Stomach (tissue), 9 donors: ENCODE measurements around the gene ARID1B. TPM values are rescaled to one million over a fixed set of nuclear protein-coding genes. Genes with fewer than 3 reads are reported as not detected.
A peak's percentile ranks its signal among the peaks of the same experiment; 100 is the strongest.

Source experiments
- DNase-seq, 2 donors: peaks; one replicate each; pipeline versions ENCODE4 v3.0.0 to v3.0.0-alpha.2; 2013 to 2019
- H3K27ac ChIP-seq, 5 donors: fragments of 200-600 bp in 4 of 5; sonication (generic) in 4 of 5; one replicate each; pipeline ENCODE4 v1.5.1; 2013 to 2019; ENCODE audit warnings: mild to moderate bottlenecking in 1 of 5, moderate library complexity in 1 of 5
- H3K27me3 ChIP-seq, 3 donors: fragments of 200-600 bp; sonication (generic); one replicate each; pipeline ENCODE4 v1.5.1; 2017 to 2019; ENCODE audit warnings: mixed run types in 1 of 3
- H3K36me3 ChIP-seq, 4 donors: fragments of 200-600 bp; sonication (generic); 1 replicate in 3 of 4; 2 replicates in 1 of 4; pipeline ENCODE4 v1.5.1; 2016 to 2019
- H3K4me1 ChIP-seq, 4 donors: fragments of 200-600 bp; sonication (generic); one replicate each; pipeline ENCODE4 v1.5.1; 2016 to 2019
- H3K4me3 ChIP-seq, 4 donors: fragments of 200-600 bp; sonication (generic) in 3 of 4; one replicate each; pipeline ENCODE4 v1.5.1; 2016 to 2019; ENCODE audit warnings: mild to moderate bottlenecking in 1 of 4
- H3K9me3 ChIP-seq, 4 donors: fragments of 200-600 bp; sonication (generic); one replicate each; pipeline ENCODE4 v1.5.1; 2016 to 2019
- EP300 ChIP-seq: sonication (generic); formaldehyde crosslinking; IDR thresholded peaks from one replicate; pipeline ENCODE4 v1.6.1; 2017; ENCODE audit warnings: antibody characterized with exemption
- POLR2A ChIP-seq, 4 donors: fragments of 450-650 bp; IDR thresholded peaks; one replicate each; pipeline ENCODE4 v1.6.1; 2016; ENCODE audit warnings: antibody characterized with exemption in 4 of 4, control low read depth in 2 of 4, mild to moderate bottlenecking in 1 of 4, moderate library complexity in 1 of 4
- POLR2AphosphoS5 ChIP-seq, 3 donors: sonication (generic); formaldehyde crosslinking; IDR thresholded peaks; one replicate each; pipeline ENCODE4 v1.6.1; 2016; ENCODE audit warnings: antibody characterized with exemption in 3 of 3
- whole genome bisulfite sequencing, 5 donors: extraction: QIAGEN DNeasy Blood & Tissue Kit in 3 of 5; methylation state at CpG; one replicate each; pipeline versions ENCODE4 v1.1.5 to v1.1.7; 2013 to 2018; 5-methylcytosine and 5-hydroxymethylcytosine counted together
- intact Hi-C: fragments of 100-400 bp; cut with DNase I; formaldehyde crosslinking; loops from one replicate; pipeline ENCODE4 v1.15.1; 2023; ENCODE audit warnings: low total_unique reads
- polyA plus RNA-seq, 3 donors: library from polyadenylated mRNA; stranded (reverse); fragments of 200-250 nt; gene quantifications; one replicate each; pipeline ENCODE4 v1.2.3, GENCODE V29; 2013
- total RNA-seq, 5 donors: library from RNA; depleted of rRNA; stranded (reverse); fragments of >200 nt; gene quantifications; one replicate each; pipeline versions ENCODE4 v1.1.0 to v1.2.3, GENCODE V29; 2014 to 2016
- TF ChIP-seq, protein P1 (sequence below), 7 experiments: fragments of 450-650 bp in 4 of 7; fragments of 200-600 bp in 3 of 7; sonication (generic) in 3 of 7; IDR thresholded peaks; one replicate each; pipeline ENCODE4 v1.5.1; 2016 to 2019; ENCODE audit warnings: antibody characterized with exemption in 7 of 7, control low read depth in 2 of 7, mild to moderate bottlenecking in 1 of 7
- donor health status: healthy with polysubstance abuse.
- donor health status: Bipolar disorder and iron deficiency.
- donor health status: healthy.

ARID1B gene
- total and polyA plus RNA-seq, 8 donors, result 8.8 to 183 (median 48.3) TPM

DNA sequence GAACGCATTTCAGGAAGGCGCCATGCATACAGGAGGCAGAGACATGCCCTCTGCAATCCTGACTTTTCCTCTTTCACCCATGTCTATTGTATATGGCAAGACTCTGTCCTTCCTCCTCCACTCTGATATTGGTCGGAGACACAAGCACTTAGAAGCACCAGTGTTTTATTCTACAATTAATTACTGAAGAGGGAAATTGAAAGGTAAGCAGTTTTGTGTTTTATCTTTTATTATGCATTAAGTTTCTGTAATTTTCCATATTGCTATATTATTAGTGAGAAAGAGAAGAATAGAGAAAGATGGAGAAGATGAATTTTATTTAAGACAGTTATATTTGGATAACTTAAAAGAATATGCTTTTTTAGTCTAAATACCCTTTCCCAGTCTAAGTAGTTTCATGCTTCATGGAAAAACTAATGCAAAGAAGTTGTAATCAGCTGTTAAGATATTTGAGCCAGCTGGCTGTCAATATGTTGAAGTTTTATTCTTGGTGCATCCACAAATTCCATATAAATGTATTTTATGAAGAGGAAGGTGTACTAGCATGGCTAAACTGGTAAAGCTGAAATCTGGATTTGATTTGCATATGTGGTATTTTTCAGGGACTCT is 13.6 kb downstream of the ARID1B start:
- peaks cover 37 to 100% (median 71%) of the 10 kb centered on the region in 4 donors for H3K4me1 ChIP-seq
- no peak overlapping the region for H3K4me3 ChIP-seq
- H3K9me3 ChIP-seq, result no peaks in the 10 kb centered on the region
- 88 to 93% (median 89%) methylated on average over 3 of the region's 3 CpGs for WGBS, 5 donors
- H3K36me3 ChIP-seq, result no peaks in the 10 kb centered on the region
- no peak overlapping the region for H3K27ac ChIP-seq
- DNase-seq, result no peak
- TF ChIP-seq POLR2AphosphoS5 (IDR thresholded peaks at IDR 0.05), result no peak
- no peak for TF ChIP-seq EP300
- TF ChIP-seq, protein P1, sequence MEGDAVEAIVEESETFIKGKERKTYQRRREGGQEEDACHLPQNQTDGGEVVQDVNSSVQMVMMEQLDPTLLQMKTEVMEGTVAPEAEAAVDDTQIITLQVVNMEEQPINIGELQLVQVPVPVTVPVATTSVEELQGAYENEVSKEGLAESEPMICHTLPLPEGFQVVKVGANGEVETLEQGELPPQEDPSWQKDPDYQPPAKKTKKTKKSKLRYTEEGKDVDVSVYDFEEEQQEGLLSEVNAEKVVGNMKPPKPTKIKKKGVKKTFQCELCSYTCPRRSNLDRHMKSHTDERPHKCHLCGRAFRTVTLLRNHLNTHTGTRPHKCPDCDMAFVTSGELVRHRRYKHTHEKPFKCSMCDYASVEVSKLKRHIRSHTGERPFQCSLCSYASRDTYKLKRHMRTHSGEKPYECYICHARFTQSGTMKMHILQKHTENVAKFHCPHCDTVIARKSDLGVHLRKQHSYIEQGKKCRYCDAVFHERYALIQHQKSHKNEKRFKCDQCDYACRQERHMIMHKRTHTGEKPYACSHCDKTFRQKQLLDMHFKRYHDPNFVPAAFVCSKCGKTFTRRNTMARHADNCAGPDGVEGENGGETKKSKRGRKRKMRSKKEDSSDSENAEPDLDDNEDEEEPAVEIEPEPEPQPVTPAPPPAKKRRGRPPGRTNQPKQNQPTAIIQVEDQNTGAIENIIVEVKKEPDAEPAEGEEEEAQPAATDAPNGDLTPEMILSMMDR (IDR thresholded peaks at IDR 0.05), result no peak
- TF ChIP-seq POLR2A (IDR thresholded peaks at IDR 0.05), result no peak
- H3K27me3 ChIP-seq, result no peaks in the 10 kb centered on the region
- intact Hi-C loops, result no loop called here

DNA sequence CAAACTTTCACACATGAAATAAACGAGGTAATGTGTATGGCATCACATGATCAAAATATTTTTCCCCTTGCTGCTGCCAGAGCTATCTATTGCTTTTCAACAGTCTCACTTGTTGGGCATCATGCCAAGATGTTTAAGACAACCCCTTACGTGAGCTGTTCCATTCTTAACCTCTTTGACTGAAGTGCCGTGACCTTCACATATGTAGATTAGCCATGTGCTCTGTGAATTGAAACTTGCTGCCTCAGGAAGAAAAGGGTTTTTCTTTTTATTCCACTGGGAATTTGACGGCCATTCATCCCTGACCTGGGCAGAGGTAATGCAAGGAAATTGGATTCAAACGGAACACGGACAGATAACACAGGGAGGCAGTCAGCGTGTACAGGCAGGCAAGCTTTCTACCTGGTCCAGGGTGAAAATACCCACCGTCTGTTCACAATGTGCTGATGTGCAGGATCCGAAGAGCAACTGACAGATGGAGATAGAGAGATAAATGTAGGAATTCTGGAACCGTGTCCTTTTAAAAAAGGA is 14.2 kb downstream of the ARID1B start:
- peak in 1 of 3 donors; percentile 29 for TF ChIP-seq POLR2AphosphoS5 (IDR thresholded peaks at IDR 0.05)
- TF ChIP-seq, protein P1 (IDR thresholded peaks at IDR 0.05), result no peak
- Histone ChIP-seq H3K4me1 (peaks cover 43 to 100% (median 74%) of the 10 kb centered on the region in 4 donors), H3K9me3 (no peaks in the 10 kb centered on the region), H3K36me3 (no peaks in the 10 kb centered on the region), H3K27me3 (no peaks in the 10 kb centered on the region), H3K27ac (no peak overlapping the region), H3K4me3 (no peak overlapping the region)
- peak in 1 of 2 donors; percentile 82 for DNase-seq
- 22 to 41% (median 24%) methylated on average over 10 of the region's 10 CpGs for WGBS, 5 donors
- intact Hi-C loops, result no loop called here

DNA sequence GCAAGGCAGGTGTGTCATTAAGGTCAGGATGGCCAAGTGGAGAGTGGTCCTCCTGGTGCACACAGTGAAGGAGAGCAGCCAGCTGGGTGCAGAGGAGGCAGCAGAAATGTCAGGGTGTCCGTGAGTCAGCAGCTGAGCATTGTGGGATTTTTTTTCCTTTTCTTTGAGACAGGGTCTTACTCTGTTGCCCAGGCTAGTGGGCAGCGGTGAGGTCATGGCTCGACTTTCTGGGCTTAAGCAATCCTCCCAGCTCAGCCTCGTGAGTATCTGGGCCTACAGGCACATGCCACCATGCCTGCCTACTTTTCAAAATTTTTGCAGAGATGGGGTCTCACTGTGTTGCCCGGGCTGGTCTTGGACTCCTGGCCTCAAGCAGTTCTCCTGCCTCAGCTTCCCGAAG is 16.0 kb downstream of the ARID1B start:
- Histone ChIP-seq H3K4me3 (no peak overlapping the region), H3K9me3 (no peaks in the 10 kb centered on the region), H3K27me3 (no peaks in the 10 kb centered on the region), H3K27ac (no peak overlapping the region), H3K36me3 (no peaks in the 10 kb centered on the region), H3K4me1 (peaks cover 44 to 100% (median 75%) of the 10 kb centered on the region in 4 donors)
- TF ChIP-seq, protein P1 (IDR thresholded peaks at IDR 0.05), result no peak
- TF ChIP-seq POLR2AphosphoS5 (IDR thresholded peaks at IDR 0.05) (no peak), POLR2A (IDR thresholded peaks at IDR 0.05) (no peak), EP300 (no peak)
- DNase-seq, result no peak
- intact Hi-C loops, result no loop called here
- 84 to 94% (median 89%) methylated on average over 6 of the region's 6 CpGs for WGBS, 5 donors

DNA sequence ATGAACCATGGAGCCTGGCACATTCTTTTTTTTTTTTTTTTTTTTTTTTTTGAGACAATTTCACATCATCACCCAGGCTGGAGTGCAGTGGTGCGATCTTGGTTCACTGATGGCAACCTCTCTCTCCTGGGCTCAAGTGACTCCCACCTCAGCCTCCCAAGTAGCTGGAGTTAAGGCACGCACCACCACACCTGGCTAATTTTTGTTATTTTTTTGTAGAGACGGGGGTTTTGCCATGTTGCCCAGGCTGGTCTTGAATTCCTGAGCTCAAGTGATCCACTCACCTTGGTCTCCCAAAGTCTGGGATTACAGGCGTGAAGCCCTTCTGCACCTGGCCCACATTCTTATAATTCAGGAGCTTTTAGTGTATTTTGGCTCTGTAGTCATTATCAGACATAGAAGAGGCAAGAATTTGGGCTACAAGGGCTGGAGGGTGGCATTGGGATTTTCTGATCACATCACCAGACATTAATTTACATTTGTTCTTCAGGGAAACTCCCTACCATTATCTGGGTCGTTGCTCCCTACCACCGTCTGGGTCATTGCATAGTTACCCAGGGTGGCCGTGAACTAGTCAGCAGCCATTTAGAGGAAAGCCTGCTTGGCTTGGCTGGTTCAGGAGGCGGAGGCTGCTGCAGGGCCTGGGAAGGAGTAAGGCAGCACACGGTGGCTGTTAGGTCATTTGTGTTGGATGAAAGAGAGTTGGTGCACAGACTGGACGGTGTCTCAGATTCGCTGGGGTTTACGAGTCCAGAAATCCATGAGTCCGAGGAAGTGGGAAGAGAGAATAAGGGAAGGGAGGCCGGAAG is 17.6 kb downstream of the ARID1B start:
- Histone ChIP-seq H3K4me1 (peaks cover 36 to 95% (median 67%) of the 10 kb centered on the region in 4 donors), H3K9me3 (no peaks in the 10 kb centered on the region), H3K4me3 (no peak overlapping the region), H3K27ac (no peak overlapping the region), H3K36me3 (no peaks in the 10 kb centered on the region), H3K27me3 (no peaks in the 10 kb centered on the region)
- 68 to 76% (median 71%) methylated on average over 14 of the region's 14 CpGs for WGBS, 5 donors
- no peak for DNase-seq
- intact Hi-C loops, result no loop called here
- TF ChIP-seq POLR2A (IDR thresholded peaks at IDR 0.05), result no peak
- TF ChIP-seq EP300, result no peak
- TF ChIP-seq POLR2AphosphoS5 (IDR thresholded peaks at IDR 0.05), result no peak
- TF ChIP-seq, protein P1 (IDR thresholded peaks at IDR 0.05), result no peak
